Measurements from ENCODE around the gene TMC8.

DNA sequence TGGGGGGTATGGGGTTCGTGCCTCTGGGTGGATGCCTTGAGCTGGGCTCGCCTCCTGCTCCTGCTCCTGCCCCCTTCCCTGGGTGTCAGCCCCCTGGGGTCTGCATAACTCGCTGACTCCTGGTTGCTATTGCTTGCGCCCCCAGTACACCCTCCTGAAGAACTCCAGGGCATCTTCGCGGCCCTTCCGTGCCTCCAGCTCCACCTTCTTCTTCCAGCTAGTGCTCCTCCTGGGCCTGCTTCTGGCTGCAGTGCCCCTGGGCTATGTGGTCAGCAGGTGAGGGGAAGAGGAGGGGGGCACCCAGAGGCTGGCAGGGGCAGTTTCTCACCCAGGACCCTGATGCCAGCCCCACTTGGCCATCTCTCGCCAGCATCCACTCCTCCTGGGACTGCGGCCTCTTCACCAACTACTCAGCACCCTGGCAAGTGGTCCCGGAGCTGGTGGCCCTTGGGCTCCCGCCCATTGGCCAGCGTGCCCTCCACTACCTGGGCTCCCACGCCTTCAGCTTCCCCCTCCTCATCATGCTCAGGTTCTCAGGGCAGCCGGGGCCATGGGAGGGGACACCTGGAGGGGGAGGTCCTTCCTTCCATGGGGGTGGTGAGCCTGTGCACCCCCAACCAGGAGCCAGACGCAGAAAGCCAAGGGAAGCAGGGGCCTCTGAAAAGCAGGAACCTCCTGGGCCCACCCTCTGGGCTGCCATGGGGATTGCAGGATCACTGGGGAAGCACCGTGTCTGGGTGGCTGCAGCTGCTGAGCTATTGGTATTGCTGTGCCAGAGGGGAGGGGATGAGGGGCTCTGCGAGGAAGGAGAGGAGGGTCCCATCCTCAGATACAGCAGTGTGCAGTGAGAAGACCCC is 7.9 kb downstream of the TMC8 start:
- no peak for TF ChIP-seq POLR2A (IDR thresholded peaks at IDR 0.05)
- TF ChIP-seq CTCF (IDR thresholded peaks at IDR 0.05), result no peak

Measured in transverse colon (tissue), 3 donors.